K562 (cell line): Measurements from ENCODE around the gene RASAL3. TPM values are rescaled to one million over a fixed set of nuclear protein-coding genes. Genes with fewer than 3 reads are reported as not detected.

Experiments used
- BMI1 ChIP-seq: fragments of 150-350 bp; IDR thresholded peaks from 2 replicates; pipeline ENCODE4 v1.6.1; 2014; ENCODE audit warnings: low read length
- CTBP1 ChIP-seq: fragments of 450-650 bp; IDR thresholded peaks from 2 replicates; pipeline ENCODE4 v1.6.1; 2016; ENCODE audit warnings: borderline replicate concordance
- EP400 ChIP-seq: fragments of 450-650 bp; IDR thresholded peaks from 2 replicates; pipeline ENCODE4 v1.6.1; 2017; ENCODE audit warnings: antibody characterized with exemption, mild to moderate bottlenecking, moderate library complexity
- HDAC8 ChIP-seq: fragments of 450-650 bp; IDR thresholded peaks from 2 replicates; pipeline ENCODE4 v1.6.1; 2016; ENCODE audit warnings: mild to moderate bottlenecking, missing genetic modification characterization, moderate library complexity, missing compliant biosample characterization
- HDGF ChIP-seq: fragments of 450-650 bp; IDR thresholded peaks from 2 replicates; pipeline ENCODE4 v1.6.1; 2016
- HOXB6 ChIP-seq: fragments of 250-450 bp; sonication (Bioruptor Pico); IDR thresholded peaks from 2 replicates; pipeline ENCODE4 v1.5.1; 2022; ENCODE audit warnings: mild to moderate bottlenecking, borderline replicate concordance
- IFI16 ChIP-seq: fragments of 250-450 bp; sonication (Bioruptor Pico); IDR thresholded peaks from 2 replicates; pipeline ENCODE4 v2.1.2; 2022; ENCODE audit warnings: mild to moderate bottlenecking, inconsistent platforms
- KAT8 ChIP-seq: fragments of 450-650 bp; IDR thresholded peaks from 2 replicates; pipeline ENCODE4 v1.6.1; 2016; ENCODE audit warnings: low read depth, mild to moderate bottlenecking
- L3MBTL2 ChIP-seq: fragments of 450-650 bp; IDR thresholded peaks from 2 replicates; pipeline ENCODE4 v1.6.1; 2016; ENCODE audit warnings: mild to moderate bottlenecking, moderate library complexity
- NCOA6 ChIP-seq: fragments of 450-650 bp; IDR thresholded peaks from 2 replicates; pipeline ENCODE4 v1.6.1; 2017; ENCODE audit warnings: mild to moderate bottlenecking
- POLR3A ChIP-seq: IDR thresholded peaks from 2 replicates; pipeline ENCODE4 v1.6.1; 2011; ENCODE audit warnings: borderline replicate concordance, mild to moderate bottlenecking, moderate library complexity; ENCODE audit not compliant: insufficient read length, insufficient read depth; ENCODE audit errors: extremely low read depth
- RFX7 ChIP-seq: fragments of 250-450 bp; sonication (Bioruptor Pico); IDR thresholded peaks from 2 replicates; pipeline ENCODE4 v1.5.1; 2021; ENCODE audit warnings: mild to moderate bottlenecking
- SREBF2 ChIP-seq: sonication (generic); formaldehyde crosslinking; IDR thresholded peaks from 2 replicates; pipeline ENCODE4 v1.4.0; 2020; ENCODE audit warnings: mild to moderate bottlenecking, missing genetic modification reagents
- STAT5B ChIP-seq: fragments of 250-450 bp; sonication (Bioruptor Pico); IDR thresholded peaks from 2 replicates; pipeline ENCODE4 v1.8.0; 2021; ENCODE audit warnings: mild to moderate bottlenecking, inconsistent platforms
- TCF7 ChIP-seq: sonication (generic); IDR thresholded peaks from 2 replicates; pipeline ENCODE4 v1.6.1; 2016; ENCODE audit warnings: antibody characterized with exemption, borderline replicate concordance
- TCFL5 ChIP-seq: fragments of 250-450 bp; sonication (Bioruptor Pico); conservative IDR thresholded peaks from 2 replicates; pipeline ENCODE4 v1.6.1; 2021; ENCODE audit warnings: mild to moderate bottlenecking, moderate library complexity, matching md5 sums
- ZBTB17 ChIP-seq: fragments of 450-650 bp; formaldehyde crosslinking; IDR thresholded peaks from 2 replicates; pipeline ENCODE4 v1.4.0; 2020; ENCODE audit warnings: mild to moderate bottlenecking
- ZC3H8 ChIP-seq: fragments of 450-650 bp; IDR thresholded peaks from 2 replicates; pipeline ENCODE4 v1.6.1; 2017
- ZNF24 ChIP-seq: fragments of 450-650 bp; IDR thresholded peaks from 2 replicates; pipeline ENCODE4 v1.6.1; 2016
- ZNF311 ChIP-seq: fragments of 250-450 bp; sonication (Bioruptor Pico); IDR thresholded peaks from 2 replicates; pipeline ENCODE4 v1.4.0; 2020; ENCODE audit warnings: mild to moderate bottlenecking, moderate library complexity
- ZNF347 ChIP-seq: fragments of 450-650 bp; formaldehyde crosslinking; IDR thresholded peaks from 2 replicates; pipeline ENCODE4 v1.4.0; 2020; ENCODE audit warnings: low read depth, mild to moderate bottlenecking, moderate library complexity
- polyA plus RNA-seq, 8 experiments: library from polyadenylated mRNA; depleted of rRNA in 4 of 8; stranded (reverse) in 5 of 8; unstranded in 3 of 8; fragments of >200 nt; fragmentation: Nextera tagmentation in 2 of 8; fragmentation: Illumina TruSeq in 1 of 8; extraction: Ambion mirVana in 2 of 8; extraction: Trizol in 1 of 8; gene quantifications; 2 replicates each; pipeline versions ENCODE4 v1.2.1 to v1.2.3, GENCODE V29; 2011 to 2014; ENCODE audit warnings: inconsistent platforms in 1 of 8, missing spikeins in 1 of 8
- total RNA-seq, 7 experiments: library from RNA; depleted of rRNA in 6 of 7; stranded (reverse); fragments of >200 nt in 6 of 7; fragmentation: Illumina TruSeq in 2 of 7; extraction: Trizol in 2 of 7; gene quantifications; 2 replicates each; pipeline versions ENCODE4 v1.2.1 to v1.2.3, GENCODE V29; 2011 to 2021; ENCODE audit warnings: low replicate concordance in 1 of 7
- TF ChIP-seq, protein P1 (sequence below): fragments of 450-650 bp; formaldehyde crosslinking; IDR thresholded peaks from 2 replicates; pipeline ENCODE4 v1.4.0; 2020; ENCODE audit warnings: mild to moderate bottlenecking, moderate library complexity
- TF ChIP-seq, protein P2 (sequence below): fragments of 450-650 bp; IDR thresholded peaks from 2 replicates; pipeline ENCODE4 v1.6.1; 2016; ENCODE audit warnings: low read depth, mild to moderate bottlenecking, moderate library complexity
- TF ChIP-seq, protein P3 (sequence below): fragments of 450-650 bp; conservative IDR thresholded peaks from 2 replicates; pipeline ENCODE4 v1.6.1; 2016; ENCODE audit warnings: missing genetic modification characterization, low read depth, mild to moderate bottlenecking, missing compliant biosample characterization, moderate library complexity
- TF ChIP-seq, protein P4 (sequence below): fragments of 250-450 bp; sonication (Bioruptor Pico); IDR thresholded peaks from 2 replicates; pipeline ENCODE4 v1.9.0; 2021; ENCODE audit warnings: mild to moderate bottlenecking, inconsistent platforms
- TF ChIP-seq, protein P5 (sequence below): conservative IDR thresholded peaks from 2 replicates; pipeline ENCODE4 v1.6.1; 2011; ENCODE audit warnings: low read depth, mild to moderate bottlenecking, low read length; ENCODE audit not compliant: control insufficient read depth

Gene RASAL3
- total and polyA plus RNA-seq, 9 of the 15 experiments (the other 6 are each of a cell fraction or from before 2014, with no cell fraction given), result 0.07 to 0.44 TPM; not detected in 7

DNA sequence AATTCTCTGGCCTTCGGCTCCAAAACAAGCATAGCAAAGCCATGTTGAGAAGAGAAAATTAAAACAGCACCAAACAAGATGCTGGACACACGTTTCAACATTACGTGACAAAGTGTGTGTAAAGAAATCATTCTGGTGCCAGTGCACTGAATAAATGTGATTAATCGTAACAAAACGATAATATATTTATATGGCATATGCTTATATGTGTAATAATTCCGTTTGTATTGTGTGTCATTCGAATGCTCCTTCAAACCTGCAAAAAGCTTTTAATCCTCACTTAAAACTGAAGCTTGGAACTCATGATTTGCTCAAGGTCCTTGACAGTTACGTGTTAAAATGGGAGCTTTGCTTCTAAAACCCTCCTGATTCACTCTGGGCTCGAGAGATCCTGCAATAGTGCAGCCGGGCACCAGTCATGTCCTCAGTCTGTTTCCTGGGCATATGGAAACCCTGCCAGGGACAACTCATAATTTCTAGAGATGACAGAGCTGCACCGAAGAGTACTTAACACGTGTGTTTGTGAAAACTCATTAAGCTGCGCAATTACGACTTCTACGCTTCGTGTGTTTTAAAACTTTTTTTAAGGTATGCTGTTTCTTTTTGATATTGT, 44.8 kb downstream of the RASAL3 start (continued):
- TF ChIP-seq TCFL5 (CRISPR knock-in tag) (no peak), ZNF347 (CRISPR knock-in tag) (no peak), EP400 (no peak), TCF7 (no peak), HDAC8 (tag) (no peak), STAT5B (CRISPR knock-in tag) (no peak), L3MBTL2 (no peak), NCOA6 (no peak), HDGF (no peak), ZC3H8 (no peak), IFI16 (CRISPR knock-in tag) (no peak), ZBTB17 (no peak), BMI1 (no peak), POLR3A (no peak), HOXB6 (CRISPR knock-in tag) (no peak), ZNF311 (CRISPR knock-in tag) (no peak), ZNF24 (0 out of 2 replicates have a peak, but pooled peaks have one; percentile 21), RFX7 (CRISPR knock-in tag) (no peak), CTBP1 (no peak), SREBF2 (CRISPR knock-in tag) (no peak), KAT8 (no peak)
- TF ChIP-seq, protein P1, sequence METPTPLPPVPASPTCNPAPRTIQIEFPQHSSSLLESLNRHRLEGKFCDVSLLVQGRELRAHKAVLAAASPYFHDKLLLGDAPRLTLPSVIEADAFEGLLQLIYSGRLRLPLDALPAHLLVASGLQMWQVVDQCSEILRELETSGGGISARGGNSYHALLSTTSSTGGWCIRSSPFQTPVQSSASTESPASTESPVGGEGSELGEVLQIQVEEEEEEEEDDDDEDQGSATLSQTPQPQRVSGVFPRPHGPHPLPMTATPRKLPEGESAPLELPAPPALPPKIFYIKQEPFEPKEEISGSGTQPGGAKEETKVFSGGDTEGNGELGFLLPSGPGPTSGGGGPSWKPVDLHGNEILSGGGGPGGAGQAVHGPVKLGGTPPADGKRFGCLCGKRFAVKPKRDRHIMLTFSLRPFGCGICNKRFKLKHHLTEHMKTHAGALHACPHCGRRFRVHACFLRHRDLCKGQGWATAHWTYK (CRISPR knock-in tag), result 0 out of 2 replicates have a peak, but pooled peaks have one; percentile 51
- TF ChIP-seq, protein P2, sequence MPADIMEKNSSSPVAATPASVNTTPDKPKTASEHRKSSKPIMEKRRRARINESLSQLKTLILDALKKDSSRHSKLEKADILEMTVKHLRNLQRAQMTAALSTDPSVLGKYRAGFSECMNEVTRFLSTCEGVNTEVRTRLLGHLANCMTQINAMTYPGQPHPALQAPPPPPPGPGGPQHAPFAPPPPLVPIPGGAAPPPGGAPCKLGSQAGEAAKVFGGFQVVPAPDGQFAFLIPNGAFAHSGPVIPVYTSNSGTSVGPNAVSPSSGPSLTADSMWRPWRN, result no peak
- TF ChIP-seq, protein P3, sequence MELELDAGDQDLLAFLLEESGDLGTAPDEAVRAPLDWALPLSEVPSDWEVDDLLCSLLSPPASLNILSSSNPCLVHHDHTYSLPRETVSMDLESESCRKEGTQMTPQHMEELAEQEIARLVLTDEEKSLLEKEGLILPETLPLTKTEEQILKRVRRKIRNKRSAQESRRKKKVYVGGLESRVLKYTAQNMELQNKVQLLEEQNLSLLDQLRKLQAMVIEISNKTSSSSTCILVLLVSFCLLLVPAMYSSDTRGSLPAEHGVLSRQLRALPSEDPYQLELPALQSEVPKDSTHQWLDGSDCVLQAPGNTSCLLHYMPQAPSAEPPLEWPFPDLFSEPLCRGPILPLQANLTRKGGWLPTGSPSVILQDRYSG, result no peak
- TF ChIP-seq, protein P4, sequence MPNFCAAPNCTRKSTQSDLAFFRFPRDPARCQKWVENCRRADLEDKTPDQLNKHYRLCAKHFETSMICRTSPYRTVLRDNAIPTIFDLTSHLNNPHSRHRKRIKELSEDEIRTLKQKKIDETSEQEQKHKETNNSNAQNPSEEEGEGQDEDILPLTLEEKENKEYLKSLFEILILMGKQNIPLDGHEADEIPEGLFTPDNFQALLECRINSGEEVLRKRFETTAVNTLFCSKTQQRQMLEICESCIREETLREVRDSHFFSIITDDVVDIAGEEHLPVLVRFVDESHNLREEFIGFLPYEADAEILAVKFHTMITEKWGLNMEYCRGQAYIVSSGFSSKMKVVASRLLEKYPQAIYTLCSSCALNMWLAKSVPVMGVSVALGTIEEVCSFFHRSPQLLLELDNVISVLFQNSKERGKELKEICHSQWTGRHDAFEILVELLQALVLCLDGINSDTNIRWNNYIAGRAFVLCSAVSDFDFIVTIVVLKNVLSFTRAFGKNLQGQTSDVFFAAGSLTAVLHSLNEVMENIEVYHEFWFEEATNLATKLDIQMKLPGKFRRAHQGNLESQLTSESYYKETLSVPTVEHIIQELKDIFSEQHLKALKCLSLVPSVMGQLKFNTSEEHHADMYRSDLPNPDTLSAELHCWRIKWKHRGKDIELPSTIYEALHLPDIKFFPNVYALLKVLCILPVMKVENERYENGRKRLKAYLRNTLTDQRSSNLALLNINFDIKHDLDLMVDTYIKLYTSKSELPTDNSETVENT (CRISPR knock-in tag), result no peak
- TF ChIP-seq, protein P5, sequence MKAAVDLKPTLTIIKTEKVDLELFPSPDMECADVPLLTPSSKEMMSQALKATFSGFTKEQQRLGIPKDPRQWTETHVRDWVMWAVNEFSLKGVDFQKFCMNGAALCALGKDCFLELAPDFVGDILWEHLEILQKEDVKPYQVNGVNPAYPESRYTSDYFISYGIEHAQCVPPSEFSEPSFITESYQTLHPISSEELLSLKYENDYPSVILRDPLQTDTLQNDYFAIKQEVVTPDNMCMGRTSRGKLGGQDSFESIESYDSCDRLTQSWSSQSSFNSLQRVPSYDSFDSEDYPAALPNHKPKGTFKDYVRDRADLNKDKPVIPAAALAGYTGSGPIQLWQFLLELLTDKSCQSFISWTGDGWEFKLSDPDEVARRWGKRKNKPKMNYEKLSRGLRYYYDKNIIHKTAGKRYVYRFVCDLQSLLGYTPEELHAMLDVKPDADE, result no peak
